Right lobe of liver (tissue), 4 donors: ENCODE results near the gene KIF3C.

Experiments
- POLR2A ChIP-seq: fragments of 450-650 bp; IDR thresholded peaks from one replicate; pipeline ENCODE4 v1.6.1; 2017; ENCODE audit warnings: antibody characterized with exemption, mild to moderate bottlenecking
- TF ChIP-seq, protein P1 (sequence below), 4 donors: fragments of 200-600 bp in 3 of 4; fragments of 450-650 bp in 1 of 4; IDR thresholded peaks; one replicate each; pipeline versions ENCODE4 v1.5.1 to v1.8.0; 2016 to 2022; ENCODE audit warnings: antibody characterized with exemption in 4 of 4, mild to moderate bottlenecking in 2 of 4
- donor health status: DM: no; HTN: no; CAD: no.
- donor health status: DM: no; HTN: no; CAD: no.
- donor health status: DM: no; HTN: yes; CAD: no.

DNA sequence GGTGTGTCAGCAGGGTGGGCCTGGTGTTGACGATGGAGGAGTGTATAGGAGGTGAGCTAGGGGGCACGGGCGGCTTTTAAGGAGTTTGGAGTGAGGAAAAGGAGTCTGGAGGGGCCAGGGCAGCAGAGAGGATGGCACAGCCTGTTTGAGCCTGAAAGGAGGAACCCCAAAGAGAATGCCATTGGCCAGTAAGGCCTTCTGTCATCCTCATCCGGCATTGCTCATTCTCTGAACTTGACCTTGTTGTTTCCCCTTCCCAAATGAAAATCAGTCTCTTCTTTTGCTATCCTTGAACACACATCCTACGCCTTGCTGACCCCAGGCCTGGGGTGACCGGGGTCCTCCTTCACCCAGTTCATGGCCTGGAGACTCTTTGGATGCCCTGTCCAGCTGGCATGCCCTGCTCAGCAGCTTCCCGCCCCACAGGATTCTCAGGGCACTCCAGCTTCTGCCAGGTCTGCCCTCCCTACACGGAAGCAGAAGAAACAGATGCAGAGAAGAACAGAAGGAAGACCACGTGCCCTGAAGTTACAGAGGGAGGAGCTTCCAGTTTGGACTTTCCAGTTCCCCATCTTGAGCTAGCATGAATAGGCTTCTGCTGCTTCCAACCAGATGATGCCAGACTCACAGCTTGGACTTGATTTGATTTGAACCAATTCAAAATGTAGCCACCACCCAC, 20.5 kb upstream of the KIF3C start:
- TF ChIP-seq, protein P1, sequence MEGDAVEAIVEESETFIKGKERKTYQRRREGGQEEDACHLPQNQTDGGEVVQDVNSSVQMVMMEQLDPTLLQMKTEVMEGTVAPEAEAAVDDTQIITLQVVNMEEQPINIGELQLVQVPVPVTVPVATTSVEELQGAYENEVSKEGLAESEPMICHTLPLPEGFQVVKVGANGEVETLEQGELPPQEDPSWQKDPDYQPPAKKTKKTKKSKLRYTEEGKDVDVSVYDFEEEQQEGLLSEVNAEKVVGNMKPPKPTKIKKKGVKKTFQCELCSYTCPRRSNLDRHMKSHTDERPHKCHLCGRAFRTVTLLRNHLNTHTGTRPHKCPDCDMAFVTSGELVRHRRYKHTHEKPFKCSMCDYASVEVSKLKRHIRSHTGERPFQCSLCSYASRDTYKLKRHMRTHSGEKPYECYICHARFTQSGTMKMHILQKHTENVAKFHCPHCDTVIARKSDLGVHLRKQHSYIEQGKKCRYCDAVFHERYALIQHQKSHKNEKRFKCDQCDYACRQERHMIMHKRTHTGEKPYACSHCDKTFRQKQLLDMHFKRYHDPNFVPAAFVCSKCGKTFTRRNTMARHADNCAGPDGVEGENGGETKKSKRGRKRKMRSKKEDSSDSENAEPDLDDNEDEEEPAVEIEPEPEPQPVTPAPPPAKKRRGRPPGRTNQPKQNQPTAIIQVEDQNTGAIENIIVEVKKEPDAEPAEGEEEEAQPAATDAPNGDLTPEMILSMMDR (IDR thresholded peaks at IDR 0.05), result no peak
- no peak for TF ChIP-seq POLR2A
